ENCODE results near the gene ANXA8.

The ANXA8 gene

DNA sequence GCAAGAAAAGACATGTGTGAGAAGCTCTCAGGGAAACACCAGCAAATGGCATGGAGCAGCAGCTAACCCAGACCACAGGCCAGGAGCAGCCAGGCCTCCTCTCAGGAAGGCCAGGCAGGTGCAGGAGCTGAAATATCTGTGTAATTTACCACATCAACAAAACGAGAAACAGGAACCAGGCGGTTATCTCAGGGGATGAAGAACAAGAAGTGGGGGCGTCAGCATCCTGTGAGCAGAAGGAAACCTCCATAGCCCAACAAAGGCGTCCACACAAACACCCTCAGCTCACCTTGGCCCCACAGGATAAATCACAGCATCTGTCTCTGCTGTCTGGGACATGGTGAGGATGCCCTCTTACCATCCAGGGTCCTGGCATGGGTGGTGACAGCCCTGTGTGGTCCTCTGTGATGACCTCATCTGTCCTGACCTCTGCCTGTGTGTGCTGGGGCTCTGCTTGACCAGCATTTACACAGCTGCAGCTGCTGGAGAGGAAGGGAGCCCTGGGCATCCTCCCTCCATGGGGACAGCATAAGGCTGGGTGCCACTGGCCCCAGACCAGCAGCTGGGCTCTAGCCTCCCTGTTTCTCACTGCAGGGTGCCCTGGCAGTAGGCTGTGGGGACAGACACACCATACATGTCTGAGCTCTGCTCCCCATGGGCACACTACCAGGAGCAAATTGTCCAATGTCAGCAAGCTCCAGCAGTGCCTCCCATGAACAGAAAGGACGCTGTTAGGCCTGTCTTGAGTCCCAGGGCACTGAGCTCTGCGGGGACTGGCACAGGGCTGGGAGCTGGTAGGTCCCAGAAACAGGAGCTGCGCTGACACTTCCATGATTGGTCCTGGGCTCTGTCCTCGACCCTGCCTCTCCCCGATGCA lies 34.6 kb downstream of the ANXA8 start:
- FAIRE-seq (no peak), DNase-seq (ENCODE audit: insufficient read length, low spot score) (no peak)

DNA sequence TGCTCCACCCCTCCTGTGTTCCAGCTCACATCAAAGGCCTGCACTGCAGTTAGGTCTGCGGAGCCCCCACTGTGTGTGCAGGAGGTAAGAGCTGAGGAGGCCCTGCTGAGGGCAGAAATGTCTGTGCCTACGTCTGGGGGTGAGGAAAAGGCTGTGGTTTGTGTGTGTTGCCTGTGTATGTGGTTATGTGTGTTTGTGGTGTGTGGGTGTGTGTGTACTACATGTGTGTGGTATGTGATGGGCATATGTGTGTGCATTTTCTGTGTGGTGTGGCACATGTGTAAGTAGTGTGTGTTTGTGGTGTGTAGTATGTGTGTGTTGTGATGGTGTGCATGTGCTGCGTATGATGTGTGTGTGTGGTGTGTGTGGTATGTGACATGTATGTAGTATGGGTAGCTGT lies 36.2 kb downstream of the ANXA8 start:
- FAIRE-seq, result no peak
- no peak for DNase-seq (ENCODE audit: insufficient read length, low spot score)

DNA sequence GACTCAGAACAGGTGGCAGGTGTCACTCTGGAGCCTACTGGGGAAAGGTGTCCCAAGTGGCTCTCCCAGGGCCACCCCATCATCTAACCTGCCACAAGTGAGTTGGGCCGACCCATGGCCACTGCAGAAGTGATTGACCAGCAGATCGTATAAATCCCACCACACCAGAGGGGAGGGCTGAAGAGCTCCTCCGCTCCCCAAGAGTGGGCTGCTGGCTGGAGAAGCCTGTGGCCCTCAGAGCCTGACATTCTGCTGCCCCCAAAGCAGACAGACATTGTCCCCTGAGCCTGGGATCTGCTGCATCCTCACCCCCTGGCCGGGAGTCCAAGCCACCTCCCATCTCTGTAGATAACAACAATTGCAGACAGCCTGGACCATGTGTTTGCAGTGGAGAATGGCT lies 36.7 kb downstream of the ANXA8 start:
- FAIRE-seq (no peak), DNase-seq (ENCODE audit: insufficient read length, low spot score) (no peak)

DNA sequence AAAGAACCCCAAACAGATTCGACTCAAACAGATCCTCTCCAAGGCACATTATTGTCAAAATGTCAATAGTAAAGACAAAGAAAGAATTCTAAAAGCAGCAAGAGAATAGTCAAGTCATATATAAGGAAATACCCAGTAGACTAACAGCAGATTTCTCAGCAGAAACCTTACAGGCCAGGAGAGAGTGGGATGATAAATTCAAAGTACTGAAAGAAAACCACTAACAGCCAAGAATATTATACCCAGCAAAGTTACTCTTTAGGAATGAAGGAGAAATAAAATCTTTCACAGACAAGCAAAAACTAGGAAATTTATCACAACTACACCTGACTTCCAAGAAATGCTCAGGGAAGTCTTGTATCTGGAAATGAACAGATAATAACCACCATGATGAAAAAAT lies 38.2 kb downstream of the ANXA8 start:
- FAIRE-seq, result no peak
- no peak for DNase-seq (ENCODE audit: insufficient read length, low spot score)

DNA sequence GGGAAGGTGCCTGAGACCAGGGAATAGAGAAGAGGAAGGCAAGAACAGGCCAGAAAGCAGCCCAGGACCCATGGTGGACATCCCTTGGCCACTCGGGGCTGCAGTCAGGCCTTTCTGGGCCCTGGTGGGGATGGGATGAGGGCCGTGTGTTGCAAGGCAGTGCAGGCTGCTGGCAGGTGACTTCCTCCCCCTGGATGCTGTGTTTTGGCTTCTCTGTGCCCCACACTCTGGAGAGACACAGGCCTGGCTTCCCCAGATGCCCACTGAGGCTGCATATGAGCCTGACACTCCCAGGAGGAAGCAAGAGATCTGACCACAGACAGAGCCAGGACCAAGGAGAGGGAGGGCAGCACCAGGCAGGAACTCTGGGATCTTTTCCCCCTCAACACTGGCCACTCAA lies 39.9 kb downstream of the ANXA8 start:
- DNase-seq (ENCODE audit: insufficient read length, low spot score), result no peak
- no peak for FAIRE-seq

DNA sequence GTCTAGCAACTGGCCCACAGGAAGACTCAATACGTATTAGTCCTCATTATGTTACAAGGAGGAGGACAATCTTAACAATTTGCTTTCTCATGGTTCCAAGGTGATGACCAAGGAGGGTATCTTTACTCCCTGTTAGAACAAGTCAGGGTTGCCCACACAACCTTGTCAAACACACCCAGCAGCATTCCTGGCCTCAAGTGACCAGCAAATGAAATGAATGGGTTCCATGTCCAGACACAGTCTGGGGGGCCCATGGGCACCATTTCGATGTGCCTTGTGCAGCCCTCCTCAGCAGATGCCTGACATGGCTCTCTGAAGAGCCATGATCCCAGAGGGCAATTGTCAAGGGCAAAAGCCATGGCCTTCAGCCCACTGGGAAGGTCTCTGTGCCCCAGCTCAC lies 40.8 kb downstream of the ANXA8 start:
- DNase-seq (ENCODE audit: insufficient read length, low spot score), result no peak
- no peak for FAIRE-seq

DNA sequence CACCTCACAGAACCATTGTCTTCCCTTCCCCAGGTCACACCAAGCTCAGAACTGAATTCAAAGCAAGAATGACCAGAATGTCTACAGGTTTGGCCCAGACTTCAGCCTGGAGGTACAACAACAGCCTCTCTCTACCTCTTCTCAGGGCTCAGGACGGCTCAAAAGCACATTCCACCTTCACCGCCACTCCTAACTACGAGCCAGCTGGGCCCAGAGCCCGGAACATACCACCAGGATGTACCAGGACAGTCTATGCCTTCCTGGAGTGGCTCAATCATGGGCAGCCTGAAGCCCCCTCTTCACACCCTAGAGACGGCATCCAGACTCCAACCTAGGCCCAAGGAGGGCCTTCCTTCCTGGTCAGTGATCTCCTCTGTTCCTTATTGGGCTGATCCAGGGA lies 41.6 kb downstream of the ANXA8 start:
- no peak for DNase-seq (ENCODE audit: insufficient read length, low spot score)
- FAIRE-seq, result no peak

DNA sequence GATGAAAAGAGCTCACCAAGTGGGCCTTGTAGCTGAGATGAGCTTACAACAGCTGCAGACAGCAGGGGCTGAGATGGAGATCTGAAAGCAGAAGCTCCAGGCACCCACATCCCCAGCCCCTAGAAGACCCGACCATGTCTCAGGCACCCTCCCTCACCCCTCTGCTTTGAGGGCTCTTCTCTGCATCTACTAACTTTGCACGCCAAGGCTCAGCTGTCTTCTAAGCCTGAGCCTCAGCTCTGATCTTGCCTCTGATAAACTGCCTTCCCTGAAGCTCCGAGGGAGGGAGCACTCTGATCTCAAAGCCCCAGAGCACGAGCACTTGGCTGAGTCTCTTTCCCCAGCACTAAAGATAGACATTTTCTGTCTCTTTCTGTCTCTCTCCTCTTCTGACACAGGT lies 42.0 kb downstream of the ANXA8 start:
- FAIRE-seq (no peak), DNase-seq (ENCODE audit: insufficient read length, low spot score) (no peak)

DNA sequence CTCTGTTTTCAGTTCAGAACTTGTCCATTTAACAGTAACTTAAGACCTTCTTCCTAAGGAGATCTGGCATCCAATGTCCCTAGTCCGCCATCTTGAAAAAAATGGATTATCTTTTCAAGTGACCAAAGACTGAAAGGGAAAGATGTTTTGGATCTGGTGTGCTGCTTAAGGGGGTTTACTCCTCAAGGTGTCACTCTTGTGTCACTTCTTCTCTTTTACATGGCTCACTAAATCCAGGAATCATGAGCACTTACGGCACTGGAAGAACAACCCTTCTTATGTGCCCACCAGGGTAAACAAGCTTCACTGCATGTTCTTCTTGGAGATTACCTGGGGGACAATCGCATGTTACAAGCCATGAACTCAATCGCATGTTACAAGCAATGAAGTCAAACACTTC lies 43.7 kb downstream of the ANXA8 start:
- no peak for DNase-seq (ENCODE audit: insufficient read length, low spot score)
- FAIRE-seq, result no peak

DNA sequence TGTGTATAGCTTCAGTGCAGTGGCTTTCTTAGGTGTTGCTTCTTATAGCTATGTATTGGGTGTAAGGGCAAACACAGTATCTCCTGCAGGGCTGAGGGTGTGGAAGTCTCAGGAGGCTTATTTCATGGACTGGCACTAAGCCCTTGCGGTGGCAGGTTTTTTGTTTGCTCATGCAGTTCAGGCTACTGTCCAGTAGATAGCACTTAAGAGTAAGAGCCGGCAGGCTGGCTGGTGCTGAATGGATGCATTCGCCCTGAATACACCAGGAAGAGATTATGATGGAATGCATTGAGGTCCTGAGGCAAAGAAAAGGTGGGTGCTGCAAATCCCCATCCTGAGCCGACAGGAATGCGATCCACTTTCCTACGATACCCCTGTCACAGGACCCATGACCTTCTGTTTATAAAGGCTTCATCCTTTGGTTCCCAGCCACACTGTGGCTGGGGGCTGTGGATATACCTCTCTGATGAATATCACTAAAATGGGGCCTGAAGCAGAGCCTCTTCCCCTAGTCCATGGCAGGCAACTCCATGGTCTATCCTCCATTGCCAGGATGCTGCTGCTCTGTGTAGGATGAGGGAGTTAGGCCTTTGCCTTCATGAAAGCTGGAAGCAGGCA lies 44.9 kb downstream of the ANXA8 start:
- peak; percentile 32 for DNase-seq (ENCODE audit: insufficient read length, low spot score)
- FAIRE-seq, result no peak

DNA sequence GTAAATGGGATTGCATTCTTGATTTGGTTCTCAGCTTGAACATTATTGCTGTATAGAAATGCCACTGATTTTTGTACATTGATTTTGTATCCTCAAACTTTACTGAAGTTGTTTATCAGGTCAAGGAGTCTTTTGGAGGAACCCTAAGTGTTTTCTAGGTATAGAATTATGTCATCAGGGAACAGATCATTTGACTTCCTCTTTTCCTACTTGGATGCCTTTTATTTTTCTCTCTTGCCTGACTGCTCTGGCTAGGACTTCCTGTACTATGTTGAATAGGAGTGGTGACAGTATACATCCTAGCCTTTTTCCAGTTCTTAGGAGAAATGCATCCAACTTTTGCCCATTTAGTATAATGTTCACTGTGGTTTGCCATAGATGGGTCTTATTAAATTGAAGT lies 48.8 kb downstream of the ANXA8 start:
- DNase-seq (ENCODE audit: insufficient read length, low spot score) (no peak), FAIRE-seq (no peak)

DNA sequence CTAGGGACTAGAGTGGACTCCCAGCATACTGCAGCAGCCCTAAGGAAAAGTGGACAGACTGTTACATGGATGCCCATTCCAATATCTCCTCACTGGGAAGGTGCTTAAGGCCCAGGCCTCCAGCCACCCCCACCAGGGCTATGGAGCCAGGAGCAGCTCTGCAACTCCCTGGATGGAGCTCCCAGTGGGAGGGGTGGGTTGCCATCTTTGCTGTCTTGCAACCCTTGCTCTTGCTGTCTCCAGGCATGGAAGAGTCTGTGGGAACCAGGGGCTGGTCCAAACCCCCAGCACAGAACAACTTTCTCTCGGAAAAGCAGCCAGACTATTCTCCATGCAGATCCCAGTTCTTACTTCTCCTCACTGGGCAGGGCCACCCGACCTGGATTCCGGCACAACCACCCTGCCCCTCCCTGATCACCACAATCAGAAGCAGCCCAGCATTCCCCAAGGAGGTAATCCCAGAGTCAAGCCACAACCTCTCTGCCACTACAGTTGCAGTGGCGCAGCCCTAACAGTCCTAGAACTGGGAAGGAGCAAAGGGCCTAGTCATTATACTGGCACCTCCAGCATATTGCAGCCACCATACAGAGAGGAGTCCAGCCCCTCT lies 58.0 kb downstream of the ANXA8 start:
- DNase-seq (ENCODE audit: insufficient read length, low spot score) (no peak), FAIRE-seq (no peak)

DNA sequence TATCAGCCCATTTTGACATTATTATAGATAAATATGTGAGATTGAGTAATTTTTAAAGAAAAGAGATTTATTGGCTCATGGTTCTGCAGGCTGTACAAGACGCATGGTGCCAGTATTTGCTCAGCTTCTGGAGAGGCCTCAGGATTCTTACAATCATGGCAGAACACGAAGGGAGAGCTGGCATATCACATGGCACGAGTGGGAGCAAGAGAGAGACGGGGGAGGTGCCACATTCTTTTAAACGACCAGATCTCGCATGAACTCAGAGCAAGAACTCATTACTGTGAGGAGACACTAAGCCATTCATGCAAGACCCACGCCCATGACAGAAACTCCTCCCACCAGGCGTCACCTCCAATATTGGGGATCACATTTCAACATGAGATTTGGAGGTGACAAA lies 59.7 kb downstream of the ANXA8 start:
- DNase-seq (ENCODE audit: insufficient read length, low spot score) (no peak), FAIRE-seq (no peak)

DNA sequence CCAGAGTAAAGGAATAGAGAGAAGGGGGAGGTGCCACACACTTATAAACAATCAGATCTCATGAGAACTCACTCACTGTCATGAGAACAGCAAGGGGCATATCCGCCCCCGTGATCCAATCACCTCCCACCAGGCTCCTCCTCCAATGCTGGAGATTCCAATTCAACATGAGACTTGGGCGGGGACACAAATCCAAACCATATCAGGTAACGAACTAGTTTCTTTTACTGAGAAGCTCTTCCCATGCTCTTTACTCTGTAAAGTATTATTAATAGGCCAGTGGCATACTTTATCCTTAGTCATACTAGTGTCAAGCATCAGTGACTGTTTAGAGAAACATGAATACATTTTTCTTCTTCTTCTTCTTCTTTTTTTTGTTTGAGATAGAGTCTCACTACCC lies 60.4 kb downstream of the ANXA8 start:
- DNase-seq (ENCODE audit: insufficient read length, low spot score), result no peak
- no peak for FAIRE-seq

DNA sequence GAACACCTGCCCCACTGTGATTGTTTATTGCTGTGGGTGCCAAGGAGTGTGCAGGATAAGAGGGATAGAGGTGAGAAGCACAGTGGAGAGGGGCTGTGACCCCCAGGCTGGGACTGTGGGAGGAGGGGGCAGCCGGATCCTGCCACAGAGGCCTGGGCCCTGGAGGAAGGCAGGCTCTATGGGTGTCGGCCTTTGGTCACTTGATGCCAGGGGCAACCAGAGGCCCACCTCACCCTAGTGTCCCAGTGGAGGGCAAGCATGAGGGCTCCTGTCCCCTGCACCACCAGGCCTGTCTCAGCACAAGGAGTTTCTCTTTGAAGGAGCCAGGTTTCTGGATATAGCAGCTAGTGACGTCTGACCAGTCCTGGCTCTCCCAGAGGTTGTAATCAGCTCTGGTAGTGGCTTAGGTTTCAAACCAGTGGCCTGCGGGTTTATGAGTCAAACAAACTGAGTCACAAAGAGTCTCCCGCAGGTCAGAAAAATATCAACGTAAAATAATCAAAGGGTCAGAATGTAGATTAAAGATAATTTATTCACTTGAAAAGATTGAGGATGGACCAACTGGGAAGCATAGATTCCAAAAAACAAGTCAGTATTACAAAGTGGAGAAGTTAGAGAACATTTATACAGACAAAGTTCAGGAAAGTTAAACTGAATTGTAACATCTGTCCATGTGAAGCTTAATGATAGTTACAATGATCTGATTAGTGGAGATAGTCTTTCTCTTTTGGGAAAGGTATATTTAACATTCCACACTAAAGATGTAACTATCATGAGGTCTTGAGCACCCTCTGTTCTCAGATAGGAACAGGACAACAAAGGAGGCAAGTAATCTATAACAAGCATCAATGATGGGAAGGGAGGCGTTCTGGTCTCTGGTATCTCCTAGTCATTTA lies 62.6 kb downstream of the ANXA8 start:
- no peak for FAIRE-seq
- peak; percentile 66 for DNase-seq (ENCODE audit: insufficient read length, low spot score)

DNA sequence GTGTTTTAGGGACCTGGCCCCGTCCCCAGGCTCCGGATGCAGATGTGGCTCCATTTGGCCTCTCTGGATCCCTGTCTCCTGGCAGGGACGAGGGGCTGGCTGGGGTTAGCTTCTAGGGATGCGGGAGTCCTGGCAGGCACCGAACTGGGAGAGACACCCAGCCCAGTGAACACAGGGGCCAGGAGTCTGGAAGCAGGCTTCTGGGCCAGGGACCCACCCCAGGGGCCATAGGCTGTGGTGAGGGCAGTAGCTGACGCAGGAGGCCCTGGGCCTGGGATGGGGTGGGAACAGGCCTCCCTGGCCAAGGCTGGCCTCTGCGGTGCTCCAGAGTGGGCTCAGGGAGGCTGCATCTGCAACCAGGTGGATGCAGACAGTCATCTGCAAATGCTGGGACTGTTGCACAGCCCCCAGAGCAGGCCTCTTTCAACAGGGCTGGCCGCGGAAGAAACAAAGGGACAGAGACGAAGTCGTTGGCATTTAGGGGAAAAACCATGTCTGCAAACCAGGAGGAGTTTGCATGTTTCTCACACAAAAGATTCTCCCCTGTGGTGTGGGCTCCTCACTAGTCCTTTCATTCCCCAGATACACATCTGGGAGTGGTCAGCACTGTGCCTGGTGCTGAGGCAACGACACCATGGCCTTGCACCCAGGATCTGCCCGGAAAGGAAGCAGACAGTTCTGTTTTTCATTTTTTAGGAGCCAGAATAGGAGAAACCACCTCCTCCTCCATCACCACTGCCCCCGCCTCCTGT lies 63.4 kb downstream of the ANXA8 start:
- FAIRE-seq, result no peak

DNA sequence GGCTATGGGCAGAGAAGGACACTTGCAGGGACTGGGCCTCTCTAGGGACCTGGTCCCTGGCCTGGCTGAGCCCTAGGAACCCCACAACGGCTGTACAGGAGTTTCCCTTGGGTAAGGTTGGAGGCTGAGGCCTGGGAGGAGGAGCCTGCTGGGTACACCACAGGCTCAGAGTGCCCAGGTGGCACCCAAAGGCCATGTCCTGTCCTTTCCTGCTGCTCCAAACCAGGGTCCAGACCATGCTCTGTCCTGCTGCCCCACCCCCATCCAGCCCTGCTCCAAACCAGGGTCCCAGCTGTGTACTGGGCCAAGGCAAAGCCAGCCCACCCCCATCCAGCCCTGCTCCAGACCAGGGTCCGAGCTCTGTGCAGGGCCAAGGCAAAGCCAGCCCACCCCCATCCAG lies 64.5 kb downstream of the ANXA8 start:
- FAIRE-seq (no peak), DNase-seq (ENCODE audit: insufficient read length, low spot score) (no peak)

More for the DNA sequence above, 63.4 kb downstream of the ANXA8 start:
- DNase-seq (ENCODE audit: insufficient read length, low spot score), result no peak

DNA sequence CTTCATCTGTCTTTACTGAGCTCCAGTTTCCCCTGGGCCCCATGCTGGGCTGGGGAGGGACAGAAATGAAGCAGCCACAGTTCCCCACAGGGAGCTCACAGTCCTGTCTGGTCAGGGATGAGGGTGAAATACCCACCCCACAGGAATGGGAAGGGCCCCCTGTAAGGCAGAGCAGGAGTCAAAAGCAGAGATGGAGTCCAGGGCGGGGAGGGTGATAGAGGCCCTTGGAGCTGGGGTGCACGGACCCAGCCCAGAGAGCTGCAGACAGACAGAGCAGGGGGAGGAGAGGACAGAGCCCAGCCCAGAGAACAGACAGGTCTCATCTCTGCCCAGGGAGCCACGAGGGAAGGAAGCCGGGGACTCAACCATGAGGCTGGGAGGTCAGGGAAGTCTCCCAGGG lies 64.9 kb downstream of the ANXA8 start:
- DNase-seq (ENCODE audit: insufficient read length, low spot score) (no peak), FAIRE-seq (no peak)

DNA sequence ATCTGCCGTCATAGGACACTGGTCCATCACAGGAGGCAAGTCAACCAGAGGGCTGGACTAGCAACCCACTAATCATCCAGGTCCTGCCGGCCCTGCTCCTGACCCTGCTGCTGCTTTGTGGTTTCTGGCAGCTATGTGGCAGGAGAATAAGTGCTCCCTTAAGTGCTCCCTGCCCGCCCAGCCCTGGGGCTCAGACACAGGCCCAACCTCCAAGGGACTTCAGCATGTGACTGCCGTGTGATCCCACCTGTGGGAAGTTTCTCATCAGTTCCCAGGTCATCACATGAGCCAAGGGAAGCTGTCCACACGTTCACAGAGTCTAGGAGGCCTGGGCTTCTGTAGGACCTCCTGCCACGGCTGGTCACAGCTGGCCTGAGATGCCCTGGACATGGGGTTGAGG lies 65.6 kb downstream of the ANXA8 start:
- no peak for DNase-seq (ENCODE audit: insufficient read length, low spot score)
- FAIRE-seq, result no peak

Data from HTR-8/SVneo (cell line).